GM18526 (cell line): Measurements from ENCODE around the gene ITGA3.

ENCODE experiments used
- POLR2A ChIP-seq: IDR thresholded peaks from 3 replicates; pipeline ENCODE4 v1.6.1; 2011; ENCODE audit not compliant: insufficient read length; ENCODE audit errors: extremely low read depth

Gene ITGA3

GRCh38 chr17:50090971-50091917, 35.3 kb downstream of the ITGA3 start:
- TF ChIP-seq POLR2A: no peak

- no peak for TF ChIP-seq POLR2A
Measured at GRCh38 chr17:50091918-50092285, 36.0 kb downstream of the ITGA3 start.

- no peak for TF ChIP-seq POLR2A
Measured at GRCh38 chr17:50093246-50093645, 37.3 kb downstream of the ITGA3 start.

- TF ChIP-seq POLR2A: no peak
Measured at GRCh38 chr17:50093807-50094206, 37.9 kb downstream of the ITGA3 start.

- TF ChIP-seq POLR2A: no peak
Measured at GRCh38 chr17:50094243-50094752, 38.4 kb downstream of the ITGA3 start.

- TF ChIP-seq POLR2A: peak; percentile 38
Measured at GRCh38 chr17:50094753-50095619, 39.1 kb downstream of the ITGA3 start, which contains the start of gene PDK2. Gene PDK2, plus strand, starts transcription at chr17:50095351. Its CDS starts 85 bp downstream, at chr17:50095436.

GRCh38 chr17:50095626-50096037, 39.7 kb downstream of the ITGA3 start:
- TF ChIP-seq POLR2A: no peak

GRCh38 chr17:50096092-50096491, 40.2 kb downstream of the ITGA3 start:
- no peak for TF ChIP-seq POLR2A

GRCh38 chr17:50096758-50097157, 40.8 kb downstream of the ITGA3 start:
- TF ChIP-seq POLR2A: no peak

- no peak for TF ChIP-seq POLR2A
Measured at GRCh38 chr17:50097455-50097854, 41.5 kb downstream of the ITGA3 start.

- TF ChIP-seq POLR2A: no peak
Measured at GRCh38 chr17:50097926-50098325, 42.0 kb downstream of the ITGA3 start.

GRCh38 chr17:50098583-50098982, 42.7 kb downstream of the ITGA3 start:
- TF ChIP-seq POLR2A: no peak

GRCh38 chr17:50099003-50099402, 43.1 kb downstream of the ITGA3 start:
- no peak for TF ChIP-seq POLR2A

- TF ChIP-seq POLR2A: no peak
Measured at GRCh38 chr17:50100480-50100883, 44.6 kb downstream of the ITGA3 start.

GRCh38 chr17:50100921-50101345, 45.0 kb downstream of the ITGA3 start:
- no peak for TF ChIP-seq POLR2A
